ENCODE data around the gene VRTN.

The VRTN gene

GRCh38 chr14:74392616-74393570, 44.6 kb downstream of the VRTN start:
- no peak for DNase-seq (ENCODE audit: extremely low read depth in 1 of 2, low read depth in 1 of 2)

- no peak for DNase-seq (ENCODE audit: extremely low read depth in 1 of 2, low read depth in 1 of 2)
Measured at GRCh38 chr14:74394549-74394948, 46.3 kb downstream of the VRTN start.

GRCh38 chr14:74395094-74395493, 46.8 kb downstream of the VRTN start:
- DNase-seq (ENCODE audit: extremely low read depth in 1 of 2, low read depth in 1 of 2), result no peak

GRCh38 chr14:74400031-74400685, 51.9 kb downstream of the VRTN start:
- DNase-seq (ENCODE audit: extremely low read depth in 1 of 2, low read depth in 1 of 2), result no peak

GRCh38 chr14:74400919-74401503, 52.7 kb downstream of the VRTN start:
- DNase-seq (ENCODE audit: extremely low read depth in 1 of 2, low read depth in 1 of 2), result no peak

- DNase-seq (ENCODE audit: extremely low read depth in 1 of 2, low read depth in 1 of 2), result peak; percentile 16 to 31
Measured at GRCh38 chr14:74401504-74402241, 53.4 kb downstream of the VRTN start.

- no peak for DNase-seq (ENCODE audit: extremely low read depth in 1 of 2, low read depth in 1 of 2)
Measured at GRCh38 chr14:74402401-74403251, 54.4 kb downstream of the VRTN start.

- DNase-seq (ENCODE audit: extremely low read depth in 1 of 2, low read depth in 1 of 2), result no peak
Measured at GRCh38 chr14:74403619-74404417, 55.5 kb downstream of the VRTN start.

GRCh38 chr14:74404435-74404834, 56.2 kb downstream of the VRTN start:
- DNase-seq (ENCODE audit: extremely low read depth in 1 of 2, low read depth in 1 of 2), result no peak

- no peak for DNase-seq (ENCODE audit: extremely low read depth in 1 of 2, low read depth in 1 of 2)
Measured at GRCh38 chr14:74405663-74406062, 57.4 kb downstream of the VRTN start.

GRCh38 chr14:74407021-74407800, 58.9 kb downstream of the VRTN start:
- no peak for DNase-seq (ENCODE audit: extremely low read depth in 1 of 2, low read depth in 1 of 2)

GRCh38 chr14:74407801-74408154, 59.5 kb downstream of the VRTN start:
- DNase-seq (ENCODE audit: extremely low read depth in 1 of 2, low read depth in 1 of 2), result no peak

GRCh38 chr14:74408870-74409269, 60.6 kb downstream of the VRTN start:
- no peak for DNase-seq (ENCODE audit: extremely low read depth in 1 of 2, low read depth in 1 of 2)

- DNase-seq (ENCODE audit: extremely low read depth in 1 of 2, low read depth in 1 of 2), result no peak
Measured at GRCh38 chr14:74409441-74409840, 61.2 kb downstream of the VRTN start.

Measured in stimulated activated CD8-positive, alpha-beta memory T cell treated with anti-CD3 and anti-CD28 coated beads, Interleukin-7, amount 100 ng/mL, for 48 hours (primary cell).